ENCODE results near the gene FOXO4. TPM values are rescaled to one million over a fixed set of nuclear protein-coding genes. Genes with fewer than 3 reads are reported as not detected.

The FOXO4 gene
- total RNA-seq, 1 experiment from 2014 or later, result 22.0 TPM

DNA sequence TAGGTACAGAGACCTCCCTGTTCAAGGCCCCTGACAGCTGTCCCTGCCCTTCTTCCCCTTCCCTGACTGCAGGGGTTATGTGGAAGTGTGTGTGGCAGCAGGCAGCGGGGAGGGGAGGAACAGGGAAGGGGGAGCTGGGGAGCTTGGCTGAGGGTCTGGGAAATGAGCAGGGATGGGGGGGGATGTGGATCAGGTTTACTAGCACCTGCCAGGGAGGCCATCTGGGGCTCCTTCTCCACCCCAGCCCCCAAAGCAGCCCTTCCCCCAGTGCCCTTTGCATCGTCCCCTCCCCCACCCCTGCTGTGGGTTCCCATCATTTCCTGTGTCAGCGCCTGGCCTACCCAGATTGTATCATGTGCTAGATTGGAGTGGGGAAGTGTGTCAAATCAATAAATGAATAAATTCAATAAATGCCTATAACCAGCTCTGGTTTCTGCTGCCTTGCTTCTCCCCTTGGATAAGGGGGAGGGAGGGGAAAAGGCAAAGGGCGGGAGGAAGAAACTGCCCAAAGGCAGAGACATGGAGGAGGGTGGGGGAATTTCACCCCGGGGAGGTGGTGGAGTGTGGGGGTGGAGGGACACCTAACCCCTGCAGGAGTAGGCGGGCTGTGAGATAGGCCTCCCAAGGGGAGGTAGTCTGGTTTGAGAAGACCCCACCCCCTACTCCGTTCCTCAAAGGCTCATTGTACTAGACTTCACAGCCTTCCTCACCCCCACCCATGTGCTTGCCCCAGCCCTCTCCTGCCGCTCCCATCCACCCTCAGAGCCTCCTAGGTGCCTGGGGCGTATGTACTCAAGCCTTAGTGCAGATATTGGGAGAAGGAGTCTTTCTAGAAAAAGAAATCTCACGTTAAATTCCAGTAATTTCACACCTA, 7.7 kb downstream of the FOXO4 start:
- no peaks in the 10 kb centered on the region for H3K27me3 ChIP-seq (ENCODE audit: insufficient read depth, low read depth)
- no peak overlapping the region for H3K27ac ChIP-seq
- no peaks in the 10 kb centered on the region for H4K20me1 ChIP-seq (ENCODE audit: insufficient read depth)
- H3F3A ChIP-seq (ENCODE audit: insufficient read depth, low read depth), result no peaks in the 10 kb centered on the region
- no peak for TF ChIP-seq EZH2 (IDR thresholded peaks at IDR 0.05; ENCODE audit: low read depth)
- CTCF ChIA-PET, result no interaction called here
- intact Hi-C loops (cut with micrococcal nuclease; ENCODE audit: unreplicated experiment), result no loop called here
- no TSS peak for BruUV-seq (replicated peaks)
- H3K9me2 ChIP-seq (ENCODE audit: insufficient read depth), result no peaks in the 10 kb centered on the region
- no peaks in the 10 kb centered on the region for H3K36me3 ChIP-seq (ENCODE audit: low read depth)
- H3K4me3 ChIP-seq, result no peak overlapping the region
- POLR2A ChIA-PET (ENCODE audit: unreplicated experiment), result no interaction called here
- H3K79me2 ChIP-seq (ENCODE audit: low read depth), result no peaks in the 10 kb centered on the region
- no peaks in the 10 kb centered on the region for H3K9me3 ChIP-seq (ENCODE audit: insufficient read depth, low read depth)
- no peaks in the 10 kb centered on the region for H3K4me1 ChIP-seq (replicated peaks; ENCODE audit: insufficient read depth)
- no peak for DNase-seq
- no peak overlapping the region for H3K4me2 ChIP-seq
- no peak overlapping the region for H2AFZ ChIP-seq

DNA sequence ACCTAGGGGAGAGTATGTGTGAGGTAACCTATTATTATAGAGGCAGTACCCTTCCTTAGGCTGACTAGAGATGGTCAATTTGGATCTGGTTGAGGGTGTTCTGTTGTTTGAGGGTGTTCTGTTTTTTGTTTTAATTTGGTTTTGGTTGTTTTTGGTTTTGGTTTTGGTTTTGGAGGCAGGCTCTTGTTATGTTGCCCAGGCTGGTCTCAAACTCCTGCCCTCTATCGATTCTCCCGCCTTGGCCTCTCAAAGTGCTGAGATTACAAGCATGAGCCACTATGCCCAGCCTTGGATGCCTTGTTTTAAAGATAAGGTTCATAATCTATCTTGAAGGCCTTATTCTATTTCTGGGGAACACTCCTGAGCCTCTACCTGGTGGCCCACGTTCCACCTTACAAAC, 10.0 kb downstream of the FOXO4 start:
- H2AFZ ChIP-seq, result no peak overlapping the region
- H3F3A ChIP-seq (ENCODE audit: insufficient read depth, low read depth), result no peaks in the 10 kb centered on the region
- H3K27me3 ChIP-seq (ENCODE audit: insufficient read depth, low read depth), result no peaks in the 10 kb centered on the region
- H3K4me2 ChIP-seq, result no peak overlapping the region
- no peaks in the 10 kb centered on the region for H4K20me1 ChIP-seq (ENCODE audit: insufficient read depth)
- BruUV-seq (replicated peaks), result no TSS peak
- intact Hi-C loops (cut with micrococcal nuclease; ENCODE audit: unreplicated experiment), result no loop called here
- H3K79me2 ChIP-seq (ENCODE audit: low read depth), result no peaks in the 10 kb centered on the region
- H3K9me3 ChIP-seq (ENCODE audit: insufficient read depth, low read depth), result no peaks in the 10 kb centered on the region
- no peaks in the 10 kb centered on the region for H3K4me1 ChIP-seq (replicated peaks; ENCODE audit: insufficient read depth)
- no peaks in the 10 kb centered on the region for H3K9me2 ChIP-seq (ENCODE audit: insufficient read depth)
- TF ChIP-seq, protein P1, sequence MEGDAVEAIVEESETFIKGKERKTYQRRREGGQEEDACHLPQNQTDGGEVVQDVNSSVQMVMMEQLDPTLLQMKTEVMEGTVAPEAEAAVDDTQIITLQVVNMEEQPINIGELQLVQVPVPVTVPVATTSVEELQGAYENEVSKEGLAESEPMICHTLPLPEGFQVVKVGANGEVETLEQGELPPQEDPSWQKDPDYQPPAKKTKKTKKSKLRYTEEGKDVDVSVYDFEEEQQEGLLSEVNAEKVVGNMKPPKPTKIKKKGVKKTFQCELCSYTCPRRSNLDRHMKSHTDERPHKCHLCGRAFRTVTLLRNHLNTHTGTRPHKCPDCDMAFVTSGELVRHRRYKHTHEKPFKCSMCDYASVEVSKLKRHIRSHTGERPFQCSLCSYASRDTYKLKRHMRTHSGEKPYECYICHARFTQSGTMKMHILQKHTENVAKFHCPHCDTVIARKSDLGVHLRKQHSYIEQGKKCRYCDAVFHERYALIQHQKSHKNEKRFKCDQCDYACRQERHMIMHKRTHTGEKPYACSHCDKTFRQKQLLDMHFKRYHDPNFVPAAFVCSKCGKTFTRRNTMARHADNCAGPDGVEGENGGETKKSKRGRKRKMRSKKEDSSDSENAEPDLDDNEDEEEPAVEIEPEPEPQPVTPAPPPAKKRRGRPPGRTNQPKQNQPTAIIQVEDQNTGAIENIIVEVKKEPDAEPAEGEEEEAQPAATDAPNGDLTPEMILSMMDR (conservative IDR thresholded peaks at IDR 0.05), result no peak
- TF ChIP-seq EZH2 (IDR thresholded peaks at IDR 0.05; ENCODE audit: low read depth), result no peak
- ChIA-PET POLR2A (ENCODE audit: unreplicated experiment) (no interaction called here), CTCF (no interaction called here)
- no peaks in the 10 kb centered on the region for H3K36me3 ChIP-seq (ENCODE audit: low read depth)
- H3K4me3 ChIP-seq, result no peak overlapping the region
- H3K27ac ChIP-seq, result no peak overlapping the region
- no peak for DNase-seq

DNA sequence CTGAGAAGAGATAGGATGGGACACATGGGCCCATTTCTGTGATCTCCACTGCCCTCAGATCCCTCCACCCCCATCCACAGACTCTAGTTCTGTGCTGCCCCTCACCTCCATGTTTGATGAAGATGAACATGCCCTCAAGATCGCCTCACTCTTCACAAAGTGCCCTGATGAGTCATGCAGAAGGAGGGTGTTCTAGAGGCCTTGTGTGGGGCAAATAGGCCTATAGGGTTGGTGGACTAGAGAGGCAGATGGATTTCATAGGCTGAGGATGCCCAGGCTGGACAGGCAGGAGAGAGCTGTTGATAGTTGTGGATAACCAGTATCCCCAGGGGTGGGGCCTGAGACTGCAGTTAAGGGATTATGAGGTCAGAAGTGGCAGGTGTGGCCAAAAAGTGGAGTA, 10.8 kb downstream of the FOXO4 start, which contains the start of gene CXorf65:
Gene CXorf65 (minus strand): TSS at position 314 of the 400 bp plus-strand sequence. CDS start 184 bp downstream, at position 130.
- TF ChIP-seq, protein P1 (conservative IDR thresholded peaks at IDR 0.05), result no peak
- H3K9me3 ChIP-seq (ENCODE audit: insufficient read depth, low read depth), result no peaks in the 10 kb centered on the region
- H3K36me3 ChIP-seq (ENCODE audit: low read depth), result no peaks in the 10 kb centered on the region
- no peak for DNase-seq
- ChIA-PET CTCF (no interaction called here), POLR2A (ENCODE audit: unreplicated experiment) (no interaction called here)
- intact Hi-C loops (cut with micrococcal nuclease; ENCODE audit: unreplicated experiment), result no loop called here
- H3K9me2 ChIP-seq (ENCODE audit: insufficient read depth), result no peaks in the 10 kb centered on the region
- H3K27ac ChIP-seq, result no peak within 1 kb of the TSS
- no peaks in the 10 kb centered on the region for H4K20me1 ChIP-seq (ENCODE audit: insufficient read depth)
- no peaks in the 10 kb centered on the region for H3K27me3 ChIP-seq (ENCODE audit: insufficient read depth, low read depth)
- no peaks in the 10 kb centered on the region for H3K4me1 ChIP-seq (replicated peaks; ENCODE audit: insufficient read depth)
- no TSS peak for BruUV-seq (replicated peaks)
- H3K4me3 ChIP-seq, result no peak within 1 kb of the TSS
- H3K79me2 ChIP-seq (ENCODE audit: low read depth), result no peaks in the 10 kb centered on the region
- no peak within 1 kb of the TSS for H2AFZ ChIP-seq
- no peak within 1 kb of the TSS for H3K4me2 ChIP-seq
- H3F3A ChIP-seq (ENCODE audit: insufficient read depth, low read depth), result no peaks in the 10 kb centered on the region

Data from PC-9 (cell line).